HG03469 (cell line): ENCODE data around the gene DYNLT1.

Source experiments
- ATAC-seq: cut with Tn5 transposase; IDR thresholded peaks from one replicate; pipeline ENCODE4 v1.9.1; 2021; ENCODE audit warnings: mild to moderate bottlenecking, moderate library complexity, moderate number of reproducible peaks; ENCODE audit not compliant: unreplicated experiment

The DYNLT1 gene

DNA sequence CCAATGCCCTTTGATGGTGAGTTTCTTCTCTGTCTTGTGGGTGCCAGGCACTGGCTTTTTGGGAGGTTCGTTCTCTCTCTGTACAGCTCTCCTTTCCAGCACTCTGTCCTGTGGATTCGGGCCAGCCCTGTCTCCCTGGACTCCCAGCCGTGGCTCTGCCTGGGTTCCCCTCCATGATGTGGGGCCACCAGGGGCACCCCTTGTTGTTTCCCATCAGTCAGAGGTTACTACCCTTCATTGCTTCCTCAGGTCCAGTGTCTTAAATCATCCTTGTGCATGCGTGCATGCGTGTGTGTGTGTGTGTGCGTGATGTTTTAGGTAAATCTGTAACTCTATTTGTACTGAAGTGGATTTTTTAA lies 40.5 kb downstream of the DYNLT1 start:
- ATAC-seq: no peak

DNA sequence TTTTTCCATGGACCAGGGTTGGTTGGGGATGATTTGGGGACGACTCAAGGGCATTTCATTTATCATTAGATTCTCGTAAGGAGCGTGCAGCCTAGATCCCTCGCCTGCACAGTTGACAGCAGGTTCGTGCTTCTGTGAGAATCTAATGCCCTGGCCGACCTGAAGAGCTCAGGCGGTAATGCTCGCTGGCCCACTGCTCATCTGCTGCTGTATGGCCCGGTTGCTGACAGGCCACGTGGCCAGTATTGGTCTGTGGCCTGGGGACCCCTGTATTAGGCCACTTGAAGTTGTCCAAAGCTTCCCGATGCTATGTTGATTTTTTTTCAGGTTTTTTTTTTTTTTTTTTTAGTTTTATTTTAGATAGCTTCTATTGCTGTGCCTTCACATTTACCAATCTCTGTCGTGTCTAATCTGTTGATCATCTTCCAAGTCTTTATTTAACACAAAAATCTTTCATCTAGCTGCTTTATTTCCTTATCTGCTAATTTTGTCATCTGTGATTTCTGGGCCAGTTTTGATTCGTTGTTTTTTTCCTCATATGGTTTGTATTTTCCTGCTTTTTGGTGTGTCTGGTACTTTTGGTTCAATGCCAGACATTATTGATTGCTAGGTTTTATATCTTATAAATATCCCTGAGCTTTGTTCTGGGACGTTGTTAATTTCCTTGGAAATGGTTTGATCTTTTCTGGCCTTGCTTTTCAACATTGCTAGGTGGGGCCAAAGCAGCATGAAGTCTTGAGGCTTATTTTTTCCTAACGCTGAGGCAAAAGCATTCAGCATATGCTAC lies 41.1 kb downstream of the DYNLT1 start:
- ATAC-seq: no peak

DNA sequence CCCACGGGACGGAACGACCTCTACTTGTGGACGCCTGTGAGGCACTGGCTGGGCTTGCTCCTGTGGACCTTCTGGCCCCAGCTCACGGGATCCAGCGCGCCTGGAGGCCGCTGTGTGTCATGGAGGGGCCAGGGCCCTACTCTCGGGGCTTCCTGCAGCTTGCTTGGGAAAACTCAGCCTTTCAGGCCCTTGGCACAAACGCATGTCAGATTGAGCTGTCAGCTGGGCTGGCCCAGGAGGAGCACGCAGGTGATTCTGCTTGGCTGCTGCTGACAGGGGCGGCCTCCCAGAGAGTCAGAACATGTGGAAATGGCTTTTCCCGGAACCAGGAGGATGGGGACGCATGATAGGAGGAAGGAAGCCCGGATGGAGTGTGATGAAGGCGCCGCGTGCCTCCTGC lies 44.9 kb downstream of the DYNLT1 start:
- ATAC-seq: no peak

DNA sequence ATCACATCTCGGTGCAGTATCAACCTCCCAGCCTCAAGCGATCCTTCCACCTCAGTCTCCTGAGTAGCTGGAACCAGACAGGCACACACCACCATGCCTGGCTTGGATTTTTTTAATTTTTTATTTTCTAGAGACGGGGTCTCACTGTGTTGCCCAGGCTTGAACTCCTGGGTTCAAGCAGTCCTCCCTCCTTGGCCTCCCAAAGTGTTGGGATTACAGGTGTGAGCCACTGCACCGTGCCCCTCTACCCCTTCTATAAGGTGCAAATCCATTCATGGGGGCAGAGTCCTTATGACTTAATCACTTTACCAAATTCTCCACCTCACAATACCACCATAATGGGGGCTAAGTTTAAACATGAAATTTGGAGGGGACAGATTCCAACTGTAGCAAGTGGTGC lies 47.0 kb downstream of the DYNLT1 start:
- no peak for ATAC-seq

DNA sequence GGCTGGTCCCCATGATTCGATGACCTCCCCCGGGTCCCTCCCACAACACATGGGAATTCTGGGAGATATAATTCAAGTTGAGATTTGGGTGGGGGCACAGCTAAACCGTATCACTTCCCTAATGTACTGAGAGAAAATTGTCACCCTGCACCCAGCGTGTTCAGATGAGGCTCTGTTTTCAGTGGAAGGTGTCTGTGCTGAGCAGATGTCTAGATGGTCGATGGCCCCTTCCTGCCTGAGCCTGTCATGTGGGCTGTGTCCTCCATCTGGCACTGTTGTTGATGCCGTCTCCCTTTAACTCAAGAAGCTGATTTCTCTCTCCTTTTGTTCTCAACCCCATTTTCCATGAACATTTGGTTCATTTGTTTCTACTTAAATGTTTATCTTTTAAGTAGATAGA lies 47.7 kb downstream of the DYNLT1 start:
- no peak for ATAC-seq

DNA sequence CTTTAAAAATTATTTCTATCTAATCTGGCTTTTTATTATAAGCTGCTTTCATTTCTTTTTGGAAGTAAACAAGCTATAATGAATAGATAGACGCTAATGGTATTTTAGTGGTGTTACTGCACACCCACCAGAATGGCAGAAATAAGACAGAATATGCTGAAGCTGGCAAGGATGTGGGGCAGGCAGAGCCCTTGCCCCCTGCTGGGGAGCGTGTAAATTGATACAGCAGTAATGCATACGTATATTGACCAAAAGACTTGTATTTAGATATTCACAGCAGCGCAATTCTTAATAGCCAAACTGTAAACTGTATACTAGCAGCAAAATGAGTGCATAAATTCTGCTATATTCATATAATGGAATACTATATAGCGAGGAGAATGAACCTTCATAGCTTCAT lies 49.3 kb downstream of the DYNLT1 start:
- no peak for ATAC-seq

DNA sequence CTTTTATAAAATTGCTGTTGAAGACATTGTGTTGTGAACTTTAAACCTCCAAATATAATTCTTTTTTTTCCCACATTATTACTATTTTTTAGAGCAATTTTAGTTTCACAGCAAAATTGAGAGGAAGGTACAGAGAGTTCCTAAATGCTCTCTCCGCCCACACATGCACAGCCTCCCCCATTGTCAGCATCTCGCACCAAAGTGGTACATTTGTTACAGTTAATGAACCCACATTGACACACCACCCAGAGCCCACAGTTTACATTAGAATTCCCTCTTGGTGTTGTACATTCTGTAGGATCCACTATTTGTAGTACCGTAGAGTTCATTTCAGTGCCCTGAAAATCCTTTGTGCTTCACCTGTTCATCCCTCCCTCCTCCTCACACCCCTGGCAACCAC lies 50.9 kb downstream of the DYNLT1 start:
- ATAC-seq: no peak

DNA sequence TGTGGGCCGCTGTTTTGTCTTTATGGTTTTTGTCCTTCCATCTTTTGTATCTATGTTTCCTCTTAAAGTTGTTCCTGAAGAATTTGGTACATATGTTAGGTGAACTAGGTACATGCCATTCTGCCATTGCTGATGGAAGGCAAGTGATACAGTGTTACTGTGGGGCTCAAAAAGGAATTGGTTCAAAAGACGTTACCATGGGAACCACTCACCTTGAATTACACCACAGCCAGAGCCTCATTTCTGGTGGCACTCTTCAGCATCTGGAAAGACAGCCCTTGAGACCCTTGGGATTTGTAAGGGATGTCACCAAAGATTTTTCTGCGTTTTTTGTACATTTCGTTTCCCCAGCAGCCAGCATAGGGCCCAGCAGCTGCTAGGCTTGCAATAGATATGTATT lies 52.7 kb downstream of the DYNLT1 start:
- ATAC-seq: no peak

DNA sequence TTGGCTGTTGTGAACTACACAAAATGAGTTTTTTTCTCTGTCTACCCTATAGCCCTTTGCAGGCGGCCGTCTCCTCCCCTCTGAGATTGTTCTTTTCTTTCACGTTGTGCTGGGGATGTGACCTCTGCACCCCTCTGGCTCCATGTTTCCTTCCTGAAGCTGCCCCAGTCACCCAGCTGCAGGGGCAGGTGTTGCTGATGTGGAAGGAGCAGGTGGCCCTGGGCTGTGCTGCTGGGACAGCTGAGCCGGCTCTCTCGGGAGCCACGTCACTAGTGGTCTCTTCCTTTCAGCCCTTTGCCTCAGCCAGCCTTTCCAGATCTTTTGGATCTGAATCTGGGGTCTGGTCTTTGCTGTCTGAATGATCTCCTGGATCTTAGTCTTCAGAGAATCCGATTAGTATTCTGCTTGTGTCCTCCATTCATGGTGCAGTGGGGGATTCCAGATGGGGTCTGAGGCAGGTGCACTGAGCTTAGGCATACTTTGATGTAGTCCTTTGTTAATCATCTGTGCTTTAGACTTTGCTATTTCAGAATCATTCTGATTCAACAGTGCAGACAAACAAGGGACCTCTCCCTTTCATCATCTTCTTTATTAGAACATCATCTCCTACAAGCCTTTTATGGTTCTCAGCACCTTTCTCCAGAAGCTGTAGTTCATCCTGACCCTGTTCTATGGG lies 53.3 kb downstream of the DYNLT1 start:
- no peak for ATAC-seq

DNA sequence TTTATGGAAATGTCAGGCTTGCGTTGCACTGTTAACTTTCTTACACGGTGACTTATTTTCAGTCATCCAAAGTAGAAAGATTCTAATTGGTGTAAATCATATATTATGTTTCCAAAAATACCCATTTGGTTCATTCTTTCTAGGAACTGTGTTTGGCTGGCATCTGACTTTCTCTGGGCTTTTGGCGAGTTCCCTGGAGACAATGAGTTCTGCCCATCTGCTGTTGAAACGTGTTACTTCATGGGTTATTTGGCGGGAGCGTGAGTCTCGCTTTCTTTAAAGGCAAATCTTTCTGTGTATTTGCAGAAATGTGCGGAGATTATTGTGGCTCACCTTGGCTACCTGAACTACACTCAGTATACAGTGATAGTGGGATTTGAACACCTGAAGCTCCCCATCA lies 55.2 kb downstream of the DYNLT1 start:
- ATAC-seq: no peak

DNA sequence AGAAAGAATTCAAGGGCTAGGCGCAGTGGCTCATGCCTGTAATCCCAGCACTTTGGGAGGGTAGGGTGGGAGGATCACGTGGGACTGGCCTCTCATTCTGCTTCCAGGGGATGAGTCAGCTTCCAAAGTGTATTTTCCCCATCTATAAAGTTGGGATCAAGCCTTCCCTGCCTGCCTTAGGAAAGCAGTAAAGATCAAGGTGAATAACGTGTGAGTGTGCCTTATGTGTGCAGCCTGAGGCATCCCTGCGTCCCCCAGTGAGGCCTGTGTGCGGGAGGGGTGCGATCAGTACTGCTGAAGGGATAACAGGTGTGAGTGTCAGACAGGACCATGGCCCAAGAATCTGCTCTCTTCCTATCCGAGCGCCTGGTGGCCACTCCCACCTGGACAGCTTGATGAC lies 57.9 kb downstream of the DYNLT1 start:
- ATAC-seq: no peak
